PC-9 (cell line): ENCODE data around the gene SYT1. TPM values are rescaled to one million over a fixed set of nuclear protein-coding genes. Genes with fewer than 3 reads are reported as not detected.

Experiments
- BruUV-seq: library from RNA; stranded (reverse); fragments of 400-500 nt; replicated peaks from 2 replicates; lab custom pipeline; 2021; lab: Mats Ljungman, UMichigan
- CTCF ChIA-PET: fragments of 300-600 bp; sonication (Branson Sonifier 250); formaldehyde crosslinking; loops from one replicate; lab custom pipeline; 2022; ENCODE audit warnings: antibody characterized with exemption; lab: Charles Lee
- POLR2A ChIA-PET: fragments of 300-600 bp; sonication (Branson Sonifier 250); formaldehyde crosslinking; loops from one replicate; lab custom pipeline; 2022; ENCODE audit warnings: antibody characterized with exemption; ENCODE audit not compliant: unreplicated experiment; lab: Charles Lee
- DNase-seq, 2 experiments: peaks; one replicate each; pipeline versions ENCODE4 v3.0.0 to v3.0.0-alpha.2; 2015 to 2022; ENCODE audit warnings: mixed read lengths in 1 of 2
- H2AFZ ChIP-seq: fragments of 200-600 bp; sonication (generic); 2 replicates; pipeline ENCODE4 v1.8.1; 2017; ENCODE audit warnings: antibody characterized with exemption
- H3F3A ChIP-seq: fragments of 200-600 bp; sonication (generic); 2 replicates; pipeline ENCODE4 v1.8.1; 2017; ENCODE audit warnings: antibody characterized with exemption, mild to moderate bottlenecking, low read depth; ENCODE audit not compliant: insufficient read depth
- H3K27ac ChIP-seq: fragments of 200-600 bp; sonication (generic); 2 replicates; pipeline ENCODE4 v1.6.1; 2016; ENCODE audit warnings: mixed run types
- H3K27me3 ChIP-seq: fragments of 200-600 bp; sonication (generic); 2 replicates; pipeline ENCODE4 v1.6.1; 2016; ENCODE audit warnings: low read depth, mixed run types; ENCODE audit not compliant: insufficient read depth
- H3K36me3 ChIP-seq: fragments of 200-600 bp; sonication (generic); 2 replicates; pipeline ENCODE4 v1.6.1; 2016; ENCODE audit warnings: low read depth, mixed run types
- H3K4me1 ChIP-seq: fragments of 200-600 bp; sonication (generic); replicated peaks from 2 replicates; pipeline ENCODE4 v1.6.1; 2016; ENCODE audit warnings: mixed run types; ENCODE audit not compliant: insufficient read depth
- H3K4me2 ChIP-seq: fragments of 200-600 bp; sonication (generic); 2 replicates; pipeline ENCODE4 v1.6.1; 2017; ENCODE audit warnings: mixed run types
- H3K4me3 ChIP-seq: fragments of 200-600 bp; sonication (generic); 2 replicates; pipeline ENCODE4 v1.6.1; 2016; ENCODE audit warnings: mixed run types
- H3K79me2 ChIP-seq: fragments of 200-600 bp; sonication (generic); 2 replicates; pipeline ENCODE4 v1.6.1; 2017; ENCODE audit warnings: low read depth, mixed run types
- H3K9me2 ChIP-seq: fragments of 200-600 bp; sonication (generic); 2 replicates; pipeline ENCODE4 v1.8.1; 2017; ENCODE audit warnings: mild to moderate bottlenecking; ENCODE audit not compliant: insufficient read depth
- H3K9me3 ChIP-seq: fragments of 200-600 bp; sonication (generic); 2 replicates; pipeline ENCODE4 v1.8.1; 2016; ENCODE audit warnings: low read depth; ENCODE audit not compliant: insufficient read depth
- H4K20me1 ChIP-seq: fragments of 200-600 bp; sonication (generic); 2 replicates; pipeline ENCODE4 v1.8.1; 2017; ENCODE audit not compliant: insufficient read depth
- EZH2 ChIP-seq: fragments of 200-600 bp; sonication (generic); IDR thresholded peaks from 2 replicates; pipeline ENCODE4 v1.8.0; 2017; ENCODE audit warnings: antibody characterized with exemption, low read depth
- intact Hi-C: fragments of 100-400 bp; cut with micrococcal nuclease; formaldehyde crosslinking; loops from one replicate; pipeline ENCODE4 v1.10.0; 2022; ENCODE audit not compliant: unreplicated experiment
- total RNA-seq: library from RNA; stranded (reverse); gene quantifications from 2 replicates; pipeline ENCODE4 v1.2.3, GENCODE V29; 2021
- TF ChIP-seq, protein P1 (sequence below): fragments of 200-600 bp; sonication (generic); conservative IDR thresholded peaks from 2 replicates; pipeline ENCODE4 v1.6.1; 2017; ENCODE audit warnings: mixed run types, antibody characterized with exemption, mild to moderate bottlenecking, moderate library complexity

Gene SYT1
- total RNA-seq, 1 experiment from 2014 or later: 1.2 TPM

DNA sequence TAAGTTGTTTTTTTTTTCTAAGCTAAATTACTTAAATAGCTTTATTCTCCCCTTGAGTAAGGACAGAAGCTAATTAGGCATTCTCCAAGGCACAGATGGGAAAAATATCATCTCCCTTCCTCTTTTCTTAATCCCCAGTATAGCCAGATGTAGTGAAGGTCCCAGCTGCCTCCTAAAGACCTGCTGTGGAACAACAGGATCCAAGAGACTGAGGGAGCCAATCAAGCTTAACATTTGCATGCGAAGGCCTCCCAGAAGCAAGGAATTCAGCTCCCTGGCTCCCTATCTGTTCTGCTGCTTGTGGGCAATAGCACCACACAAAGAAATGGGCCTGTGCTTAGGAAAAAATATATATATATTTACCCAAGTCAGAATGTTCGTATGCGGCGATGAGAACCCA lies 255.2 kb downstream of the SYT1 start:
- BruUV-seq: no TSS peak
- TF ChIP-seq, protein P1, sequence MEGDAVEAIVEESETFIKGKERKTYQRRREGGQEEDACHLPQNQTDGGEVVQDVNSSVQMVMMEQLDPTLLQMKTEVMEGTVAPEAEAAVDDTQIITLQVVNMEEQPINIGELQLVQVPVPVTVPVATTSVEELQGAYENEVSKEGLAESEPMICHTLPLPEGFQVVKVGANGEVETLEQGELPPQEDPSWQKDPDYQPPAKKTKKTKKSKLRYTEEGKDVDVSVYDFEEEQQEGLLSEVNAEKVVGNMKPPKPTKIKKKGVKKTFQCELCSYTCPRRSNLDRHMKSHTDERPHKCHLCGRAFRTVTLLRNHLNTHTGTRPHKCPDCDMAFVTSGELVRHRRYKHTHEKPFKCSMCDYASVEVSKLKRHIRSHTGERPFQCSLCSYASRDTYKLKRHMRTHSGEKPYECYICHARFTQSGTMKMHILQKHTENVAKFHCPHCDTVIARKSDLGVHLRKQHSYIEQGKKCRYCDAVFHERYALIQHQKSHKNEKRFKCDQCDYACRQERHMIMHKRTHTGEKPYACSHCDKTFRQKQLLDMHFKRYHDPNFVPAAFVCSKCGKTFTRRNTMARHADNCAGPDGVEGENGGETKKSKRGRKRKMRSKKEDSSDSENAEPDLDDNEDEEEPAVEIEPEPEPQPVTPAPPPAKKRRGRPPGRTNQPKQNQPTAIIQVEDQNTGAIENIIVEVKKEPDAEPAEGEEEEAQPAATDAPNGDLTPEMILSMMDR: no peak
- no peak for TF ChIP-seq EZH2
- H3K27me3 ChIP-seq: no peaks in the 10 kb centered on the region
- H4K20me1 ChIP-seq: no peaks in the 10 kb centered on the region
- H3K79me2 ChIP-seq: no peaks in the 10 kb centered on the region
- POLR2A ChIA-PET: interaction anchor here (0.5 kb wide), 1 partner anchor 1335 kb away, joined by 3 read pairs; no protein-coding TSS in a partner anchor
- H3F3A ChIP-seq: no peaks in the 10 kb centered on the region
- H3K4me2 ChIP-seq: no peak overlapping the region
- H3K9me3 ChIP-seq: no peaks in the 10 kb centered on the region
- intact Hi-C loops: no loop called here
- no peaks in the 10 kb centered on the region for H3K4me1 ChIP-seq
- no peaks in the 10 kb centered on the region; the same call in 1 of the 2 replicates for H3K9me2 ChIP-seq
- H2AFZ ChIP-seq: no peak overlapping the region
- CTCF ChIA-PET: no interaction called here
- DNase-seq: no peak
- no peak overlapping the region for H3K27ac ChIP-seq
- no peaks in the 10 kb centered on the region for H3K36me3 ChIP-seq
- H3K4me3 ChIP-seq: no peak overlapping the region

DNA sequence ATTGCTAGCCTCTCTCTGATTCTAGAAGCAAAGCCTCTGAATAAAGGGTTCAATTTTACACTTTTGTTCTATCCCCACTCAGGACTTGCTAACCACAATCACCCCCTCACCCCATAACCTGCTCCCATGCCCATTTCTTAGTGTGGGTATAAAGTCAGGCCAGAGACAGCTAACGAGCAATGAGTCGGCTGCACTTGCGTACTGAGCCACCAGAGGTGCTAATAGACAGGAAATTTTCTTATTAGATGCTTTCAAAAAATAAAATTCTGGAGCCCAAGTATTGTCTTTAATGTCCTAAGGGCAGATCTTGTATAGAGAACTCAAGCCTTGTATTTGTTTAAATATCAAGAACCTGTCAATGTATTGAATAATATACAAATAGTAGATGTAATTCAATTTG lies 256.9 kb downstream of the SYT1 start:
- Histone ChIP-seq H3K9me3 (no peaks in the 10 kb centered on the region), H3K79me2 (no peaks in the 10 kb centered on the region), H3K9me2 (no peaks in the 10 kb centered on the region), H3K4me2 (no peak overlapping the region), H3K36me3 (no peaks in the 10 kb centered on the region), H3K27ac (no peak overlapping the region), H4K20me1 (no peaks in the 10 kb centered on the region), H3K4me3 (no peak overlapping the region), H3F3A (no peaks in the 10 kb centered on the region), H3K27me3 (no peaks in the 10 kb centered on the region), H3K4me1 (no peaks in the 10 kb centered on the region), H2AFZ (no peak overlapping the region)
- DNase-seq: no peak
- no peak for TF ChIP-seq EZH2
- TF ChIP-seq, protein P1: peak; percentile 51
- no TSS peak for BruUV-seq
- intact Hi-C loops: no loop called here
- CTCF ChIA-PET: no interaction called here
- POLR2A ChIA-PET: no interaction called here

DNA sequence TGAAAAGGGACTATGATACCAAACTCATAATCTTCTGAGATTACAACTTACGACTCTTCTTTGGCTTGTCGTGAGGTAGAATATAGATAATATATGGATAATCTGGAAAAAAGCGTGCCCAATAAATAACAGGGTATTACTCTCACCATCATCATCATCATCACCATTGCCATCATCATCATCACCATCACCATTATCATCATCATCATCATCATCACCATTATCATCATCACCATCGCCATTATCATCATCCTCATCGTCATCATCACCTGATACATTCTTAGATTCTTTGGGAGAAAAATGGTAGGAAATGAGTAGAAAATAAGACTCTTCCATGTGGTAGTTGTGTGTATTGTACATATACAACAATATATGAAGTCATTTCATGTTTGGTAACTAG lies 259.8 kb downstream of the SYT1 start:
- H3K4me1 ChIP-seq: 0 out of 2 replicates have a peak, but pooled peaks cover 8% of the 10 kb centered on the region
- H3K27me3 ChIP-seq: no peaks in the 10 kb centered on the region
- H4K20me1 ChIP-seq: no peaks in the 10 kb centered on the region
- H3K27ac ChIP-seq: no peak overlapping the region
- H3K9me3 ChIP-seq: no peaks in the 10 kb centered on the region
- DNase-seq: no peak
- no peaks in the 10 kb centered on the region for H3K36me3 ChIP-seq
- no peak overlapping the region for H3K4me2 ChIP-seq
- no peak overlapping the region for H2AFZ ChIP-seq
- H3K4me3 ChIP-seq: no peak overlapping the region
- no peaks in the 10 kb centered on the region for H3K9me2 ChIP-seq
- intact Hi-C loops: no loop called here
- ChIA-PET POLR2A (no interaction called here), CTCF (interaction anchor here (0.7 kb wide), 1 partner anchor 14 kb away, joined by 6 read pairs; no protein-coding TSS in a partner anchor)
- BruUV-seq: no TSS peak
- no peaks in the 10 kb centered on the region for H3K79me2 ChIP-seq
- H3F3A ChIP-seq: 0 out of 2 replicates have a peak, but pooled peaks cover 6% of the 10 kb centered on the region
- TF ChIP-seq EZH2: no peak
- TF ChIP-seq, protein P1: no peak
